GM12801 (cell line): ENCODE results near the gene SERPINE3.

Experiments used
- CTCF ChIP-seq: IDR thresholded peaks from one replicate; pipeline ENCODE4 v1.5.1; 2011; ENCODE audit warnings: control low read depth; ENCODE audit not compliant: insufficient read length; ENCODE audit errors: extremely low read depth

The SERPINE3 gene

GRCh38 chr13:51339354-51339753 is at the start of gene SERPINE3:
TSS of gene SERPINE3 (plus strand) at chr13:51339691. CDS start at chr13:51341092, 1,401 bp downstream.
- TF ChIP-seq CTCF: no peak

DNA sequence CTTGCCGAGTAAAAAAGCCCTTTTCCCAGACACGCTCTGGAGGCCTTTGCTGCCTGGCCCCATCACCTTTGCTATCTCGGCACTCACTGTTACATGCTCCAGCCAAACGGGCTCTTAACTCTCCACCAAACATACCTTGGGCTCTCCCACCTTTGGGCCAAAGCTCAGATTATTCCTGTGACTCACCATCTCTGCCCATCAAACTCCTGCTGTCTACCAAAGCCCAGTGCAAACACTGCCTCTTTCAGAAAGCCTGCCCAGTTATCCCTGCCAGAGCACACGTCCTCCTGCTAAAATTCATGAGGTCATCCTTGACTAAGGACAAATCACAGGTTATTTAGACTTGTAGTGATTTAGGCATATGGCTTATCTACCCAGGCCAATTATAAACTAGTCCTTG is 48.1 kb upstream of the SERPINE3 start:
- TF ChIP-seq CTCF: no peak

DNA sequence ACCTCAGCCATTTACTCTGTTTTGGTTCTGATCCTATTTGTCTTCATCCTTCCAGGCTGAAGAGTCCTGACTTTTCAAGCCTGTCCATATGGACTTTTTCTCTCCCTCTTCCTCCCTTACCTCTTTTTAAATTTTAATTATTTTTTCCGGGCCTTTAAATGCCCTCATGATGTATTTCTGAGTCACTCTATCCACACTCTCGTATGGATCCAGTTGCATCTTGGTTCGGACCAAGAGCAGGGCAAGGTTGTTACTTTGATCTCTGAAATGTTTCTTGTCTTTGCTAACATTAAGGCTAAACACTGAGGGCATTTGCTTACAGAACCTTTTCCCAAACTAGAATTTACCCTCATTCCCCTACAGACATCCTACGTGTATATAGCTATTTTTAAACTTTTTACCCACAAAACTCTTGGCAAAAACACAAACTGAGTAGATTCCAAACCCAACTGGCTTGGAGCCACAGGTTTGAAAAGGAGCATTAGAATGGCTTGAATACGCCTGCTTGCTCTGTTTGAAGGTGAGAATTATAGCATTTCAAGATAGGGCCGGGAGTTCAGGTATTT is 47.4 kb upstream of the SERPINE3 start:
- TF ChIP-seq CTCF: no peak

DNA sequence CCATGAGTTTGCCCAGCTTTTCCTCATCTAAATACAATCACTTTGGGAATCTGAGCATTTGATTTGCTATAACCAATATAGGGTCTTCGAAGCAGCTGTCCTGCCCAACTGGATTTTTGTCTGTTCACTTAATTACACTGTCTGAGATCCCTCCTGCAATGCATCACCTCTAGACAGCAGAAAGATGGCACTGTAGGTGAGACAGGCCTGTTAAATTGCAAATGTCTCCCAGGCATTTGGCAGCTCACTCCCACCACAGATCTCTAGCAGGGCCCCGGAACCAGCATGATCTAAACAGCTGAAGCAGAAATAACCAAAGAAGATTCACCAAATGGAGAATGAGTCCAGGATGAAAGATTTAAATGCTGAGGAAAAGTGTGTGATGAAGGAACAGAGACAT is 41.9 kb upstream of the SERPINE3 start:
- no peak for TF ChIP-seq CTCF

GRCh38 chr13:51298812-51299211 is 40.7 kb upstream of the SERPINE3 start:
- no peak for TF ChIP-seq CTCF

GRCh38 chr13:51303063-51303552 is 36.4 kb upstream of the SERPINE3 start:
- TF ChIP-seq CTCF: no peak

GRCh38 chr13:51303882-51304281 is 35.6 kb upstream of the SERPINE3 start:
- no peak for TF ChIP-seq CTCF
